ENCODE data around the gene LPAR1. TPM values are rescaled to one million over a fixed set of nuclear protein-coding genes. Genes with fewer than 3 reads are reported as not detected.

Gene LPAR1
- total RNA-seq, 5 donors from 2014 or later (not counting 1 experiment from before 2014, with no cell fraction given), result 0.26 to 0.47 (median 0.41) TPM; not detected in 2

GRCh38 chr9:111020594-111020993, 17.7 kb downstream of the LPAR1 start:
- no CpG with 5 or more reads among the region's 1 CpG for WGBS (ENCODE audit: insufficient coverage)
- ATAC-seq (replicated peaks in 1 of 4) (no peak), DNase-seq (no peak)
- H3K36me3 Mint-ChIP-seq, result no peaks in the 10 kb centered on the region
- no peak overlapping the region for H3K4me3 Mint-ChIP-seq
- peaks cover 5 to 9% (median 6%) of the 10 kb centered on the region in 3 donors for H3K9me3 Mint-ChIP-seq
- H3K27ac Mint-ChIP-seq, result no peak overlapping the region
- H3K27me3 Mint-ChIP-seq, result no peaks in the 10 kb centered on the region
- H3K27me3 ChIP-seq (replicated peaks in 1 of 2; ENCODE audit: control insufficient read depth in 2 of 2, extremely low read depth in 1 of 2, insufficient read depth in 2 of 2, low read length in 1 of 2), result no peaks in the 10 kb centered on the region
- H3K9me3 ChIP-seq, result no peaks in the 10 kb centered on the region
- no peaks in the 10 kb centered on the region for H3K4me1 Mint-ChIP-seq
- H3K27ac ChIP-seq (ENCODE audit: low read length), result no peak overlapping the region
- ChIA-PET POLR2A (no interaction called here), CTCF (no interaction called here)
- no peak overlapping the region for H3K4me3 ChIP-seq (ENCODE audit: control insufficient read depth in 1 of 2, extremely low read depth in 1 of 2, low read length in 1 of 2)
- no peaks in the 10 kb centered on the region for H3K4me1 ChIP-seq (ENCODE audit: control insufficient read depth in 1 of 2, extremely low read depth in 1 of 2, insufficient read depth in 2 of 2, low read length in 2 of 2)
- H3K36me3 ChIP-seq (ENCODE audit: control insufficient read depth in 2 of 2, extremely low read depth in 1 of 2, insufficient read depth in 1 of 2, low read length in 1 of 2), result no peaks in the 10 kb centered on the region

DNA sequence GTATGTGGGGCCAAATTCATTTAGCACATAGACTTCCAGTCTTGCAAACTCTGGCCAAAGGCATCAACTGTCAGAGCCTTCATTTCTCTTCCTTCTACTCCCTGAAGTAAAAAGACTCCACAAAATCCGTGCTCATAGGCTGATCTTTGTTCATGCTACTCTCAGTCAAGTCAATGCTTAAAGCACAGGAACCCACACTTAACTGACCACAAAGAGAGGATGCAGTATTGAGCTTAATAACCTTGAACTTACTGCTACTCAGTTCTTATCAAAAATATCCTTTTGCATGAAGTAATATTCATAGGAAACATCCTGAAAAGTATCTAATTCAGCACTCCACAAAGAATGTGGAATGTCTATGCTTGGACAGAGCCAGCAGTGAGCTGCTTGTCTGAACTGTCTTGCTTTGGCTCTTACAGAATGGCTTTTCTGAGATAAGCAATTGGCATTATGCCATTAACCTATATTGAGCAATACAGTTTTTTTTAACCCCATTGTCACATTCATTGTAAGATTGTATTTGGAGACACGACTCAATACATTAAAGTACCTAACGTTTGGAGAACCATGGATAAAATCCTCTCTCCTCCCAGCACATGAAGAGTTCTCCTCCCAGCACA, 21.7 kb downstream of the LPAR1 start:
- Mint-ChIP-seq H3K4me1 (no peaks in the 10 kb centered on the region), H3K36me3 (no peaks in the 10 kb centered on the region), H3K27me3 (no peaks in the 10 kb centered on the region), H3K4me3 (no peak overlapping the region), H3K27ac (no peak overlapping the region), H3K9me3 (peaks cover 0 to 2% (median 1%) of the 10 kb centered on the region in 3 donors)
- WGBS (ENCODE audit: insufficient coverage), result 13% methylated on average over 1 of the region's 3 CpGs
- no peak overlapping the region for H3K27ac ChIP-seq (ENCODE audit: low read length)
- no peaks in the 10 kb centered on the region for H3K27me3 ChIP-seq (replicated peaks in 1 of 2; ENCODE audit: control insufficient read depth in 2 of 2, extremely low read depth in 1 of 2, insufficient read depth in 2 of 2, low read length in 1 of 2)
- CTCF ChIA-PET, result no interaction called here
- POLR2A ChIA-PET, result no interaction called here
- H3K4me1 ChIP-seq (ENCODE audit: control insufficient read depth in 1 of 2, extremely low read depth in 1 of 2, insufficient read depth in 2 of 2, low read length in 2 of 2), result no peaks in the 10 kb centered on the region
- no peaks in the 10 kb centered on the region for H3K36me3 ChIP-seq (ENCODE audit: control insufficient read depth in 2 of 2, extremely low read depth in 1 of 2, insufficient read depth in 1 of 2, low read length in 1 of 2)
- no peak for ATAC-seq (replicated peaks in 1 of 4)
- H3K4me3 ChIP-seq (ENCODE audit: control insufficient read depth in 1 of 2, extremely low read depth in 1 of 2, low read length in 1 of 2), result no peak overlapping the region
- no peaks in the 10 kb centered on the region for H3K9me3 ChIP-seq
- DNase-seq, result no peak

- DNase-seq (no peak), ATAC-seq (replicated peaks in 1 of 4) (no peak)
- Histone ChIP-seq H3K4me1 (ENCODE audit: control insufficient read depth in 1 of 2, extremely low read depth in 1 of 2, insufficient read depth in 2 of 2, low read length in 2 of 2) (no peaks in the 10 kb centered on the region), H3K36me3 (ENCODE audit: control insufficient read depth in 2 of 2, extremely low read depth in 1 of 2, insufficient read depth in 1 of 2, low read length in 1 of 2) (no peaks in the 10 kb centered on the region), H3K4me3 (ENCODE audit: control insufficient read depth in 1 of 2, extremely low read depth in 1 of 2, low read length in 1 of 2) (no peak overlapping the region), H3K9me3 (no peaks in the 10 kb centered on the region), H3K27me3 (replicated peaks in 1 of 2; ENCODE audit: control insufficient read depth in 2 of 2, extremely low read depth in 1 of 2, insufficient read depth in 2 of 2, low read length in 1 of 2) (no peaks in the 10 kb centered on the region), H3K27ac (ENCODE audit: low read length) (no peak overlapping the region)
- CTCF ChIA-PET, result no interaction called here
- no peak overlapping the region for H3K27ac Mint-ChIP-seq
- H3K9me3 Mint-ChIP-seq, result peaks cover 0 to 4% (median 2%) of the 10 kb centered on the region in 3 donors
- POLR2A ChIA-PET, result no interaction called here
- H3K27me3 Mint-ChIP-seq, result no peaks in the 10 kb centered on the region
- no peaks in the 10 kb centered on the region for H3K36me3 Mint-ChIP-seq
- no peak overlapping the region for H3K4me3 Mint-ChIP-seq
- no peaks in the 10 kb centered on the region for H3K4me1 Mint-ChIP-seq
- 60% methylated on average over 1 of the region's 1 CpG for WGBS (ENCODE audit: insufficient coverage)
Observed at GRCh38 chr9:111016016-111016415, 22.3 kb downstream of the LPAR1 start.

DNA sequence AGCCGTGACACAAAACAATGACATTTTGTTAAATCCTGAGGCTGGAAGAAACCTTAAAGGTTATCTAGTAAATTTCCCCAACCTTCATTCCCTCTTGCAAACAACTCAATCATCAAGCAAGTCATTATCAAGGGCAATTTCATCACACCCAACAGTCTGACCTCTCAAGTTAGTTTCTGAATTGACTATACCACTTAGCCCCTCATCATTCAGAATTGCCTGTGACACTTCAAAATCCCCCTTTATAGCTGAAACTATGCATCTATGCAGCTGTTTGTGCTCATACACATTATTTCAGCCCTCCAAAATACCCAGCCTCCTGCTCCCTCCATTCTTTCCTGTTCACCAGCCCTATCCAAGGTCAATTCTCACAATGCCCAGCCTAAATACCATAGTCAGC, 24.6 kb downstream of the LPAR1 start:
- DNase-seq (no peak), ATAC-seq (replicated peaks in 1 of 4) (no peak)
- H3K27me3 ChIP-seq (replicated peaks in 1 of 2; ENCODE audit: control insufficient read depth in 2 of 2, extremely low read depth in 1 of 2, insufficient read depth in 2 of 2, low read length in 1 of 2), result no peaks in the 10 kb centered on the region
- H3K4me1 Mint-ChIP-seq, result no peaks in the 10 kb centered on the region
- POLR2A ChIA-PET, result no interaction called here
- no peaks in the 10 kb centered on the region for H3K9me3 ChIP-seq
- H3K27ac Mint-ChIP-seq, result no peak overlapping the region
- H3K27ac ChIP-seq (ENCODE audit: low read length), result no peak overlapping the region
- peaks cover 0 to 4% (median 2%) of the 10 kb centered on the region in 3 donors for H3K9me3 Mint-ChIP-seq
- H3K4me3 ChIP-seq (ENCODE audit: control insufficient read depth in 1 of 2, extremely low read depth in 1 of 2, low read length in 1 of 2), result no peak overlapping the region
- CTCF ChIA-PET, result no interaction called here
- no peaks in the 10 kb centered on the region for H3K36me3 Mint-ChIP-seq
- no CpG with 5 or more reads among the region's 1 CpG for WGBS (ENCODE audit: insufficient coverage)
- no peak overlapping the region for H3K4me3 Mint-ChIP-seq
- H3K27me3 Mint-ChIP-seq, result no peaks in the 10 kb centered on the region
- H3K36me3 ChIP-seq (ENCODE audit: control insufficient read depth in 2 of 2, extremely low read depth in 1 of 2, insufficient read depth in 1 of 2, low read length in 1 of 2), result no peaks in the 10 kb centered on the region
- no peaks in the 10 kb centered on the region for H3K4me1 ChIP-seq (ENCODE audit: control insufficient read depth in 1 of 2, extremely low read depth in 1 of 2, insufficient read depth in 2 of 2, low read length in 2 of 2)

DNA sequence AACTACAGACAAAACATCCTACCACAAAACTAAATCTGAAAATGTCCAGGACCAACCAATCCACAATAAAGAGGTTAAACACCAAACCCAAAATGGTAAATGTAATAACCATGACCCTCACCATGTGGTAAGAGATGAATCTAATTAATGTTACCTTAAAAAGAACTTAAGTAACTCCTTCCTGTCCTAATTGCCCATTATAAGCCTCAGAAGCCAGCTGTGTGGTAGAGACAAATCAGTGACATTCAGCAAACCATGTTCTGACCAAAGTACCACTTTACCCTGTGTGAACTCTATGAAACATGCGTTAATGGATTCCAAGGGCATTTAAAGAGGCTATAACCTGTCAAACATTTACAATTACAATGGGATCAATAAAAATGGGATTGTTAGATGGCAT, 25.0 kb downstream of the LPAR1 start:
- no peak overlapping the region for H3K27ac Mint-ChIP-seq
- H3K36me3 Mint-ChIP-seq, result no peaks in the 10 kb centered on the region
- Histone ChIP-seq H3K27me3 (replicated peaks in 1 of 2; ENCODE audit: control insufficient read depth in 2 of 2, extremely low read depth in 1 of 2, insufficient read depth in 2 of 2, low read length in 1 of 2) (no peaks in the 10 kb centered on the region), H3K36me3 (ENCODE audit: control insufficient read depth in 2 of 2, extremely low read depth in 1 of 2, insufficient read depth in 1 of 2, low read length in 1 of 2) (no peaks in the 10 kb centered on the region), H3K27ac (ENCODE audit: low read length) (no peak overlapping the region), H3K4me1 (ENCODE audit: control insufficient read depth in 1 of 2, extremely low read depth in 1 of 2, insufficient read depth in 2 of 2, low read length in 2 of 2) (no peaks in the 10 kb centered on the region), H3K4me3 (ENCODE audit: control insufficient read depth in 1 of 2, extremely low read depth in 1 of 2, low read length in 1 of 2) (no peak overlapping the region), H3K9me3 (no peaks in the 10 kb centered on the region)
- DNase-seq, result no peak
- WGBS (ENCODE audit: insufficient coverage), result no CpG with 5 or more reads among the region's 1 CpG
- CTCF ChIA-PET, result no interaction called here
- POLR2A ChIA-PET, result no interaction called here
- H3K27me3 Mint-ChIP-seq, result peaks cover 0 to under 1% of the 10 kb centered on the region in 2 donors
- H3K4me3 Mint-ChIP-seq, result no peak overlapping the region
- H3K4me1 Mint-ChIP-seq, result no peaks in the 10 kb centered on the region
- no peak for ATAC-seq (replicated peaks in 1 of 4)
- peaks cover 0 to 6% (median 2%) of the 10 kb centered on the region in 3 donors for H3K9me3 Mint-ChIP-seq

GRCh38 chr9:111008158-111009075, 29.9 kb downstream of the LPAR1 start:
- Histone ChIP-seq H3K36me3 (ENCODE audit: control insufficient read depth in 2 of 2, extremely low read depth in 1 of 2, insufficient read depth in 1 of 2, low read length in 1 of 2) (no peaks in the 10 kb centered on the region), H3K27ac (ENCODE audit: low read length) (no peak overlapping the region), H3K4me3 (ENCODE audit: control insufficient read depth in 1 of 2, extremely low read depth in 1 of 2, low read length in 1 of 2) (no peak overlapping the region), H3K9me3 (no peaks in the 10 kb centered on the region), H3K4me1 (ENCODE audit: control insufficient read depth in 1 of 2, extremely low read depth in 1 of 2, insufficient read depth in 2 of 2, low read length in 2 of 2) (no peaks in the 10 kb centered on the region), H3K27me3 (replicated peaks in 1 of 2; ENCODE audit: control insufficient read depth in 2 of 2, extremely low read depth in 1 of 2, insufficient read depth in 2 of 2, low read length in 1 of 2) (no peaks in the 10 kb centered on the region)
- no peaks in the 10 kb centered on the region for H3K4me1 Mint-ChIP-seq
- no peak for DNase-seq
- ATAC-seq (replicated peaks in 1 of 4), result no peak
- H3K9me3 Mint-ChIP-seq, result peaks cover 6 to 12% (median 8%) of the 10 kb centered on the region in 3 donors
- no peak overlapping the region for H3K4me3 Mint-ChIP-seq
- POLR2A ChIA-PET, result no interaction called here
- no CpG with 5 or more reads among the region's 7 CpGs for WGBS (ENCODE audit: insufficient coverage)
- no peaks in the 10 kb centered on the region for H3K36me3 Mint-ChIP-seq
- no peak overlapping the region for H3K27ac Mint-ChIP-seq
- CTCF ChIA-PET, result no interaction called here
- H3K27me3 Mint-ChIP-seq, result peaks cover 3% of the 10 kb centered on the region in 2 donors
